HCT116 (cell line): ENCODE measurements around the gene PPP3R1. TPM values are rescaled to one million over a fixed set of nuclear protein-coding genes. Genes with fewer than 3 reads are reported as not detected.

ENCODE experiments used
- ATAC-seq: fragments of 200-7000 bp; cut with Tn5 transposase; 2 replicates; pipeline ENCODE4 v1.9.1; 2020; ENCODE audit warnings: mild to moderate bottlenecking, moderate library complexity
- BruUV-seq: library from RNA; stranded (reverse); fragments of 400-500 nt; replicated peaks from 2 replicates; lab custom pipeline; 2021; lab: Mats Ljungman, UMichigan
- CTCF ChIA-PET: fragments of 300-600 bp; sonication (Branson Sonifier 250); formaldehyde crosslinking; loops from one replicate; lab custom pipeline; 2021; ENCODE audit warnings: antibody characterized with exemption; lab: Charles Lee
- POLR2A ChIA-PET: fragments of 300-600, 350-600 bp; sonication (Branson Sonifier 250); formaldehyde crosslinking; loops from one replicate; lab custom pipeline; 2021; ENCODE audit warnings: antibody characterized with exemption; lab: Charles Lee
- RAD21 ChIA-PET, 2 experiments: fragments of 300-600 bp; sonication (Branson Sonifier 250); formaldehyde crosslinking; loops; one replicate each; lab custom pipeline; 2023; ENCODE audit warnings: low total read pairs in 2 of 2; ENCODE audit not compliant: uncharacterized antibody in 2 of 2, unreplicated experiment in 2 of 2, low non-redundant PET in 1 of 2; lab: Charles Lee
- DNase-seq: peaks from one replicate; pipeline ENCODE4 v3.0.0-alpha.2; 2010; ENCODE audit warnings: low read depth, low spot score
- H2AFZ ChIP-seq: fragments of 200-600 bp; shearing (Covaris generic), sonication (generic); 2 replicates; pipeline ENCODE4 v1.6.1; 2017; ENCODE audit warnings: low read depth, mixed run types, mixed read lengths, antibody characterized with exemption, low read length; ENCODE audit not compliant: poor library complexity, severe bottlenecking
- H3K27ac ChIP-seq: 2 replicates; pipeline ENCODE4 v1.5.1; 2012; ENCODE audit warnings: low read depth, low read length
- H3K27me3 ChIP-seq: fragments of 200-600 bp; sonication (generic); 2 replicates; pipeline ENCODE4 v1.6.1; 2016; ENCODE audit warnings: mixed run types, low read length, mixed read lengths; ENCODE audit not compliant: insufficient read depth
- H3K36me3 ChIP-seq, 2 experiments: fragments of 200-500 bp in 1 of 2; fragments of 200-600 bp in 1 of 2; sonication (Bioruptor generic) in 1 of 2; sonication (generic) in 1 of 2; 2 replicates each; pipeline versions ENCODE4 v1.5.1 to v1.6.1; 2014 to 2016; ENCODE audit warnings: low read length in 2 of 2, inconsistent platforms in 1 of 2, mixed read lengths in 1 of 2, mixed run types in 1 of 2; ENCODE audit not compliant: insufficient read depth in 2 of 2, control insufficient read depth in 1 of 2
- H3K4me1 ChIP-seq, 2 experiments: fragments of 200-600 bp in 1 of 2; sonication (generic) in 1 of 2; 2 replicates each; pipeline versions ENCODE4 v1.5.1 to v1.6.1; 2012 to 2017; ENCODE audit warnings: low read length in 2 of 2, inconsistent platforms in 1 of 2, mild to moderate bottlenecking in 1 of 2, mixed read lengths in 1 of 2, mixed run types in 1 of 2, moderate library complexity in 1 of 2; ENCODE audit not compliant: insufficient read depth in 2 of 2, control insufficient read depth in 1 of 2
- H3K4me2 ChIP-seq: fragments of 200-600 bp; sonication (generic); 2 replicates; pipeline ENCODE4 v1.6.1; 2017; ENCODE audit warnings: mixed run types, low read length, mixed read lengths
- H3K4me3 ChIP-seq, 2 experiments: fragments of 200-600 bp in 1 of 2; sonication (generic) in 1 of 2; replicated peaks in 1 of 2; 2 replicates each; pipeline ENCODE4 v1.5.1; 2011 to 2016; ENCODE audit warnings: low read length in 2 of 2, control low read depth in 1 of 2, low read depth in 1 of 2, mild to moderate bottlenecking in 1 of 2, mixed read lengths in 1 of 2, mixed run types in 1 of 2
- H3K79me2 ChIP-seq: fragments of 200-600 bp; sonication (generic); 2 replicates; pipeline ENCODE4 v1.6.1; 2017; ENCODE audit warnings: mild to moderate bottlenecking, mixed run types, low read length, moderate library complexity, mixed read lengths; ENCODE audit not compliant: insufficient read depth
- H3K9ac ChIP-seq: fragments of 200-600 bp; sonication (generic); 2 replicates; pipeline ENCODE4 v1.6.1; 2016; ENCODE audit warnings: low read length, mixed read lengths
- H3K9me2 ChIP-seq: fragments of 200-600 bp; sonication (generic), shearing (Covaris generic); 2 replicates; pipeline ENCODE4 v1.6.1; 2017; ENCODE audit warnings: mixed run types, mild to moderate bottlenecking, moderate library complexity; ENCODE audit not compliant: insufficient read depth
- H3K9me3 ChIP-seq, 2 experiments: fragments of 200-500 bp in 1 of 2; fragments of 200-600 bp in 1 of 2; sonication (Bioruptor generic) in 1 of 2; sonication (generic) in 1 of 2; 2 replicates each; pipeline ENCODE4 v1.6.1; 2014 to 2017; ENCODE audit warnings: low read length in 2 of 2, mixed read lengths in 2 of 2, inconsistent platforms in 1 of 2, low read depth in 1 of 2, mild to moderate bottlenecking in 1 of 2, mixed run types in 1 of 2, moderate library complexity in 1 of 2; ENCODE audit not compliant: control insufficient read depth in 1 of 2, insufficient read depth in 1 of 2
- H4K20me1 ChIP-seq: fragments of 200-600 bp; sonication (generic), shearing (Covaris generic); 2 replicates; pipeline ENCODE4 v1.6.1; 2017; ENCODE audit warnings: mixed run types, mild to moderate bottlenecking, moderate library complexity; ENCODE audit not compliant: insufficient read depth
- ATF3 ChIP-seq: IDR thresholded peaks from 2 replicates; pipeline ENCODE4 v1.6.1; 2012
- CEBPB ChIP-seq: IDR thresholded peaks from 2 replicates; pipeline ENCODE4 v1.6.1; 2012; ENCODE audit warnings: low read depth
- EZH2 ChIP-seq: fragments of 200-600 bp; sonication (generic); IDR thresholded peaks from 2 replicates; pipeline ENCODE4 v1.6.1; 2017; ENCODE audit warnings: antibody characterized with exemption, mixed run types
- EZH2phosphoT487 ChIP-seq: fragments of 200-600 bp; IDR thresholded peaks from 2 replicates; pipeline ENCODE4 v1.6.1; 2018; ENCODE audit warnings: antibody characterized with exemption, borderline replicate concordance
- FOSL1 ChIP-seq: IDR thresholded peaks from 2 replicates; pipeline ENCODE4 v1.6.1; 2012; ENCODE audit warnings: low read depth
- JUND ChIP-seq: IDR thresholded peaks from 2 replicates; pipeline ENCODE4 v1.6.1; 2012
- SP1 ChIP-seq: IDR thresholded peaks from 2 replicates; pipeline ENCODE4 v1.6.1; 2012; ENCODE audit warnings: low read depth
- intact Hi-C: fragments of 100-400 bp; cut with micrococcal nuclease; formaldehyde crosslinking; loops from 2 replicates; pipeline ENCODE4 v1.10.0; 2022
- total RNA-seq: library from RNA; stranded (reverse); gene quantifications from one replicate; pipeline ENCODE4 v1.2.1, GENCODE V29; 2021; ENCODE audit not compliant: unreplicated experiment
- TF ChIP-seq, protein P1 (sequence below), 3 experiments: fragments of 200-600 bp in 1 of 3; sonication (generic) in 1 of 3; IDR thresholded peaks in 2 of 3; conservative IDR thresholded peaks in 1 of 3; 2 replicates each; pipeline ENCODE4 v1.5.1; 2012 to 2017; ENCODE audit warnings: low read depth in 2 of 3, low read length in 2 of 3, antibody characterized with exemption in 1 of 3, borderline replicate concordance in 1 of 3, control low read depth in 1 of 3, mild to moderate bottlenecking in 1 of 3, mixed read lengths in 1 of 3, mixed run types in 1 of 3, moderate library complexity in 1 of 3; ENCODE audit not compliant: insufficient read depth in 1 of 3

The PPP3R1 gene
- total RNA-seq, 1 experiment from 2014 or later: 69.9 TPM

GRCh38 chr2:68195096-68195495 is 57.2 kb downstream of the PPP3R1 start:
- no peak overlapping the region for H2AFZ ChIP-seq
- H3K9me3 ChIP-seq: no peaks in the 10 kb centered on the region
- no peak overlapping the region for H3K9ac ChIP-seq
- H3K36me3 ChIP-seq: no peaks in the 10 kb centered on the region
- H4K20me1 ChIP-seq: peaks cover 16% of the 10 kb centered on the region
- no peak for TF ChIP-seq CEBPB
- no peak for TF ChIP-seq ATF3
- TF ChIP-seq, protein P1, sequence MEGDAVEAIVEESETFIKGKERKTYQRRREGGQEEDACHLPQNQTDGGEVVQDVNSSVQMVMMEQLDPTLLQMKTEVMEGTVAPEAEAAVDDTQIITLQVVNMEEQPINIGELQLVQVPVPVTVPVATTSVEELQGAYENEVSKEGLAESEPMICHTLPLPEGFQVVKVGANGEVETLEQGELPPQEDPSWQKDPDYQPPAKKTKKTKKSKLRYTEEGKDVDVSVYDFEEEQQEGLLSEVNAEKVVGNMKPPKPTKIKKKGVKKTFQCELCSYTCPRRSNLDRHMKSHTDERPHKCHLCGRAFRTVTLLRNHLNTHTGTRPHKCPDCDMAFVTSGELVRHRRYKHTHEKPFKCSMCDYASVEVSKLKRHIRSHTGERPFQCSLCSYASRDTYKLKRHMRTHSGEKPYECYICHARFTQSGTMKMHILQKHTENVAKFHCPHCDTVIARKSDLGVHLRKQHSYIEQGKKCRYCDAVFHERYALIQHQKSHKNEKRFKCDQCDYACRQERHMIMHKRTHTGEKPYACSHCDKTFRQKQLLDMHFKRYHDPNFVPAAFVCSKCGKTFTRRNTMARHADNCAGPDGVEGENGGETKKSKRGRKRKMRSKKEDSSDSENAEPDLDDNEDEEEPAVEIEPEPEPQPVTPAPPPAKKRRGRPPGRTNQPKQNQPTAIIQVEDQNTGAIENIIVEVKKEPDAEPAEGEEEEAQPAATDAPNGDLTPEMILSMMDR (IDR thresholded peaks at IDR 0.05 in 2 of 3, conservative IDR thresholded peaks at IDR 0.05 in 1 of 3; ENCODE audit: borderline replicate concordance in 1 of 3, insufficient read depth in 1 of 3, low read depth in 2 of 3, low read length in 2 of 3): no peak
- no peak for TF ChIP-seq EZH2
- no peak for TF ChIP-seq EZH2phosphoT487
- no peaks in the 10 kb centered on the region for H3K9me2 ChIP-seq
- H3K4me1 ChIP-seq: peaks cover 2 to 31% of the 10 kb centered on the region in 2 experiments; a peak in 3 of 4 replicates
- POLR2A ChIA-PET: no interaction called here
- ATAC-seq: no peak
- no peak overlapping the region for H3K4me3 ChIP-seq
- H3K27me3 ChIP-seq: no peaks in the 10 kb centered on the region
- intact Hi-C loops: no loop called here
- BruUV-seq: no TSS peak
- no peak for DNase-seq
- no peak overlapping the region for H3K27ac ChIP-seq
- H3K4me2 ChIP-seq: no peak overlapping the region
- H3K79me2 ChIP-seq: peaks cover 94% of the 10 kb centered on the region
- CTCF ChIA-PET: interaction anchor here (1.7 to 2.1 kb wide), 3 partner anchors 10 to 247 kb away, joined by 3 to 7 read pairs (median 6); no protein-coding TSS in a partner anchor
- RAD21 ChIA-PET: no interaction called here

DNA sequence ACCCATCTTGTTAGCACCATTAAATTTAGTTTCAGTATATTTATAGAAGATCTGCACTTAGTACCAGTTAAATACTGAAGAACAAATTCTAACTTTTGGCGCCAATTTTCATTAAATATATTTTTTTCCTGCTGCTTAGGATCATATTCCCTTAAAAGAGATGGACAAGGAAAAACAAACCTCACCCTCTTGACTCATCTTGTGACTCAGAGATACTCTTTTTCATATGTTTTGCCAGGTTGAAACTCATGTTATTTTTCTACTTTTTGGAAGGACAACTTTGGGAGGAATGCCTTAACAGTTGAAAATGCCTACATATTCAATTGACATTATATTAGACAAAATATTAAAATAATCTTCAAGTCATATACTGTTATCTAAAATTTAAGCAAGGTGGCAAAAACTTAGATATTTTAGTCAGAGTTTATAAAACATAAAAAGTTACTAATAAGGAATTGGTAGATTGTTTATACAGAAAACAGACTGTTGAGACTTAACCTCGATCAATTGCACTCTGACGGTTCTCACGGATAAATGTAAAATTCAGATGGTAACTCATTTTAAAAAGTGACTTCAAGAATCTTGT is 58.5 kb downstream of the PPP3R1 start:
- Histone ChIP-seq H3K4me3 (no peak overlapping the region), H3K4me2 (peak overlapping the region; percentile 39), H3K9ac (no peak overlapping the region), H3K9me2 (no peaks in the 10 kb centered on the region), H3K27ac (no peak overlapping the region), H2AFZ (no peak overlapping the region), H3K9me3 (no peaks in the 10 kb centered on the region), H3K79me2 (peaks cover 92% of the 10 kb centered on the region), H3K36me3 (no peaks in the 10 kb centered on the region), H3K27me3 (no peaks in the 10 kb centered on the region), H4K20me1 (peaks cover 14% of the 10 kb centered on the region), H3K4me1 (peaks cover 2 to 31% of the 10 kb centered on the region in 2 experiments; a peak in 3 of 4 replicates)
- ATAC-seq (no peak), DNase-seq (no peak)
- ChIA-PET RAD21 (no interaction called here), POLR2A (no interaction called here), CTCF (no interaction called here)
- no TSS peak for BruUV-seq
- peak; percentile 83 for TF ChIP-seq FOSL1
- TF ChIP-seq SP1: peak; percentile 25; the same call in 1 of the 2 replicates
- TF ChIP-seq CEBPB: no peak
- TF ChIP-seq JUND: peak; percentile 49; the same call in 1 of the 2 replicates
- intact Hi-C loops: no loop called here
